HG02763 (cell line): ENCODE measurements around the gene ZNF221.

Experiments
- ATAC-seq: cut with Tn5 transposase; IDR thresholded peaks from one replicate; pipeline ENCODE4 v1.9.1; 2021; ENCODE audit warnings: mild to moderate bottlenecking, moderate library complexity; ENCODE audit not compliant: unreplicated experiment

The ZNF221 gene

DNA sequence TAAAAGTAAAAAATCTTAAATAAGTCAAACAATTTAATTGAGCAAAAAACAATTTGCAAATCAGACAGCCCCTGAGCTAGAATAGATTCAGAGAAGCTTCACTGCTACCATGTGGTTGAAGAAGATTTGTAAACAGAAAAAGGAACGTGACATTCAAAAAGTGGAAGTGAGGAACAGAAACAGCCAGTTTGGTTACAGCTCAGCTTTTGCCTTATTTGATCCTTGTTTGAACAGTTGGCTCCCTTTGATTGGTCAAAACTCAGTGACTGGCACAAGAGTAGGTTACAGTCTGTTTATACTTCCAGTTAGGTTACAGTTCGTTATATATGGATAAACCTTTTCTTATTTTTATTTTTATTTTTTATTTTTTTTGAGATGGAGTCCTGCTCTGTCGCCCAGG, 5.8 kb downstream of the ZNF221 start:
- no peak for ATAC-seq

DNA sequence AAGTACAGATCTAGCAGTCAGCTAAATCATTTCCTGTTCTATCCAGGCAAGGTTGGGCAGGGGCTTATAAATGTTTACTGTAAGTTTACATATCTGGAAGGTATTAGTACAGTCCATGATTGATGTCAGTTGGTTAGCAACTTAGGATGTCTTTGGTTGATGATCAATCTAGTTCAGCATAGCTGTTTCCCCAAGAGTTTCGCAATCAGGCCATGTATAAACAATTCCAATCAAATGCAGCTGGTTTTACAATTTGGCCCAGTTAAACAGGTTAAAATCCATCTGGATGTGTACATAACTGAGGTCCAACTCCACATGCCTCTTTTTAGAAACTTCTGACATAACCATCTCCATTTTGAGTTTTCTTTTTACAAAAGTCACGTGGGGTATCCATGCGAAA, 6.9 kb downstream of the ZNF221 start:
- ATAC-seq, result no peak

DNA sequence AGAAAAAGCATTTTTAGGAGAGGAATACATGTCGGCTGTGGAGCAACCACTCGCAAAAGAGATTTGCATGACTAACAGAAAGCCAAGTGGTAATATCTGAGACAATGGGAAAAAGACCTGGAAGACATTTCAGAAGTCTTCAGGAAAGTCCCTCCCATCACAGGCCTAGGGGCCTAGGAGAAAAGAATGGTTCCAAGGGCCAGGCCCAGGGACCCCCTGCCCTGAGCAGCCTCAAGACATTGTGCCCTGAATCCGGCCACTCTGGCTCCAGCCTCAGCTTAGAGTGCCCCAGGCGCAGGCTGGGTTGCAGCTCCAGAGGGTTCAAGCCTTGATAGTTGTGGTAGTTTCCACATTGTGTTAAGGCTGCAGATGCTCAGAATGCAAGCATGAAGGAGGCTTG, 9.4 kb downstream of the ZNF221 start:
- ATAC-seq, result no peak

DNA sequence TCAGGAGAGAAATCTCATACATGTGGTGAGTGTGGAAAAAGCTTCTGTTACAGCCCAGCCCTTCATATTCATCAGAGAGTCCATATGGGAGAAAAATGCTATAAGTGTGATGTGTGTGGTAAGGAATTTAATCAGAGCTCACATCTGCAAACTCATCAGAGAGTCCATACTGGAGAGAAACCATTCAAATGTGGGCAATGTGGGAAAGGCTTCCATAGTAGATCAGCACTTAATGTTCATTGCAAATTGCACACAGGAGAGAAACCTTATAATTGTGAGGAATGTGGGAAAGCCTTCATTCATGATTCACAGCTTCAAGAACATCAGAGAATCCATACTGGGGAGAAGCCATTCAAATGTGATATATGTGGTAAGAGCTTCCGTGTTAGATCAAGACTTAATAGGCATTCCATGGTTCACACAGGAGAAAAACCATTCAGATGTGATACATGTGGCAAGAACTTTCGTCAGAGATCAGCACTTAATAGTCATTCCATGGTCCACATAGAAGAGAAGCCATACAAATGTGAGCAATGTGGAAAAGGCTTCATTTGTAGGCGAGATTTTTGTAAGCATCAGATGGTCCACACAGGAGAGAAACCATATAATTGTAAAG, 15.2 kb downstream of the ZNF221 start:
- ATAC-seq, result no peak

DNA sequence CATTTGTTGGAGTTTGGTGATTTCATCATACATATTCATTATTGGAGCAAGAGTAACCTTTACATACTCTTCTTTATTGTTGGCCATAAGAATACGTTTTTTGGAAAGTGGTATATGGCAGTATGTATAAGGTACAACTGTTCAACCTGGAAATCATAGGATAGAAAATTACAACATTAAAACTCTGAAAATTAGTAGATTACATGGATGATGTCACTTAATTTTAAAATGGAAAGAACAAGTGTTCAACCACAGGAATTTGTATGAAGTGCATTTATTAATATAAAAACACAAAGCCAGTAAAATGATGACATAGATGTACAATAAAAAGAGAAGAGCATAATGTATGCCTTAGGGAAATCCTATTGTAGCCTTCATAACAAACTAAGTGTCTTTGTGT, 25.7 kb downstream of the ZNF221 start:
- ATAC-seq, result no peak

DNA sequence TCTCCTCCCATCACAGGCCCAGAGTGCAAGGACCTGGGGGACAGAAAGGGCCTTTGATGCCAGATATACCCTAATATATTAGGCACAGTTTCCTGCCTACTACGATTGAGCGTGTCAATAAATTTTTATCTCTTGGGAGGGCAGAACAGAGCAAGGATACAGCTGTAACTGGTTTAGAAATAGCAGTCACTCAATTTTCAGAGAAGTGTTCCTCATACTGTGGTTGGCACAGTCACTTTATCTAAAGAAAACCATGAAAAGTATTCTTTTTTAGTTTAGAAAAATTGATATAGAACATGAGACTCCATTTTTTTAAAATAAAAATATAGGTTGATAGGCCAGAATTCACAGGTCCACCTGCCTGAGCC, 32.5 kb downstream of the ZNF221 start:
- no peak for ATAC-seq

DNA sequence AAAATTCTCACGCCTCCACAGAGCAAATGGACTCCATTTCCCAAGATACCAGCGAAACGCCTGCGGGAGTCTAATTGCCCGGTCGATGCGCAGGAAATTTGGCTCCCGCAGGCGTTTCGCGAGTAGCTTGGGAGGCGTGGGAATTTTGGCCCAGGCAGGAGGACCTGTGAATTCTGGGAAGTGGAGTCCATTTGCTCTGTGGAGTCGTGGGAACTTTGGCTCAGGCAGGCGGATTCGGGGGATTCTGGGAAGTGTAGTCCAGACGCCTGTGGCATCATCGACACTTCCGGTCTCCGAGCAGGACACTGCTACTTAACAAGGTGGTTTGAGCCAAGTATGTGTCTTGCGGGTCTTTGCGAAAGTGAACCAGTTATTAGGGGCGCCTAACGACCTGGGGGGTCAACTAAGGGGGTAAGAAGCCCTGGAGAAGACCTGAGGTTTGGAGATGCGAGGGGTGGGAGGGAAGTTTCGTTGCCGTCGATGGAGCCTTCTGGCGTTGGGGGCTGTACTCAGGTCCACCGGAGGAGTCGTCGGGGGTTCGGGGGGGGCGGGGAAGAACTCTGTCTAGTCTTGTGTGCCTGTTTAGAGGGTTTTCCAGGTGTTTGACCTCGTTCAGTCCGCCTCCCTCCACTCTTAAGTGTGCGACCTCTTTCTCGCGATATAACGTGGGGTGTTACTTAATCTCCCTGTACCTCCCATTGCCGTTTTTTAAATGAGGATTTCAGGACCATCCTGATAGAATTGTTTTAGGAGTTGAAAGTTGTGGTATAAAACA, 33.1 kb downstream of the ZNF221 start, which contains the start of gene ZNF155:
Gene ZNF155, plus strand, starts transcription at position 277 of the 775 bp plus-strand sequence. CDS start 4,356 bp downstream, outside the sequence.
- peak; percentile 90 for ATAC-seq

DNA sequence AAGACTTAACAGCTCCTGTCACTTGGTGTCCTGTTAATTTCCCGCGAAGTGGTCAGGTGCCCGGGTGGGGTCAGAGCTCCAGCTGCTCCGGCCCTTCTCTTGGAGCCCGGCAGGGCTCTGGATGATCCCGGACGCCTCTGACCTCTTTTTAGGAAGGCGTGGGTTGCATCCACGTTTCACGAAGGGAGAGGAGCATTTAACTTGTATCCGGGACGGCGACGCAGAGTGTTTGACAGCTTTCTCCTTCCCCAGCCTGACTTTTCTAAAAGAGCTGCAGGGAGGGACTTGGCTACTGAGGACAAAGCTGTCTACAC, 33.6 kb downstream of the ZNF221 start:
- ATAC-seq, result no peak

DNA sequence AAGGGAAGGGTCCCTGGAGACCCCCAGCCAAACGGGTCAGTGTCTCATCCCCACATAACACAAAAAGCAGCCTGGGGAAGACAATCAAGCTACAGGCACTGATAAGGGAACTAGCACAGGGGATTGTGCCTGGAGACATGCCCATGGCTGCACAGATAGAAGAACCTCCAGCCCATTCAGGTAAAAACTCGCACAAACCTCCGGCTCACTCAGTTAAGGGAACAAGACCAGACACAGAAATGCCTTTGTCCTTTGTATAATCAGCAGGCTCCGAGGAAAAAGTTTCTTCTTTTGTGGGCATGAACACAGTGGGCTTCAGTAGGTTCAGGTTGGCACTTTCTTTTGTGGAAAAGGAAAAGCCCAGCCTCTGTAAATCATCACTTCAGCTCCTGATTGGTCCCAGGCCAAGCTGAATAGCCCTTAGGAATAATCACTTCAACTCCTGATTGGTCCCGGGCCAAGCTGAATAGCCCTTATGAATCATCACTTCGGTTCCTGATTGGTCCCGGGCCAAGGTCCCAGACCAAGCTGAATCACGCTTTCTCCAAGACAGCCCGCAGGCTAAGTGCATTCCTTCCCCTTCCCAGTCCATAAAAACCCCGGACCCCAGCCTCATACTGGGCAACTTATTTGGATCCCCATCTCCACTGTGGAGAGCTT, 46.7 kb downstream of the ZNF221 start:
- ATAC-seq, result no peak

DNA sequence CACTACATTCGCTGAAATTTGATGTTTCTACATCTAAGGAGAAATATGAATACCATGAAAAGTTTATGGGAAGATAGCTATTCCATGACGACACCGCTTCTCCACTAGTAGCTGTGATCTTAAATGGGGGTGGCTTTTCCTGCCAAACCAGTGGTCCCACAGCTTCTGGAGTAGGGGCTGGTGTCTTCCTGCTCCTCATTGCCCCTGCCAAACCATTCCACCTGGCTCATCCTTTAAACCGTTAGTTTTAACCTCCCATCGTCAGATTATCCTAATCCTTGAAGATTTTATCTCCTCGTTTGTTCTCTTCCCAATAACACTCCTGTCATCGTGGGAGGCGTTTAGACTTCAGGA, 51.2 kb downstream of the ZNF221 start:
- no peak for ATAC-seq

DNA sequence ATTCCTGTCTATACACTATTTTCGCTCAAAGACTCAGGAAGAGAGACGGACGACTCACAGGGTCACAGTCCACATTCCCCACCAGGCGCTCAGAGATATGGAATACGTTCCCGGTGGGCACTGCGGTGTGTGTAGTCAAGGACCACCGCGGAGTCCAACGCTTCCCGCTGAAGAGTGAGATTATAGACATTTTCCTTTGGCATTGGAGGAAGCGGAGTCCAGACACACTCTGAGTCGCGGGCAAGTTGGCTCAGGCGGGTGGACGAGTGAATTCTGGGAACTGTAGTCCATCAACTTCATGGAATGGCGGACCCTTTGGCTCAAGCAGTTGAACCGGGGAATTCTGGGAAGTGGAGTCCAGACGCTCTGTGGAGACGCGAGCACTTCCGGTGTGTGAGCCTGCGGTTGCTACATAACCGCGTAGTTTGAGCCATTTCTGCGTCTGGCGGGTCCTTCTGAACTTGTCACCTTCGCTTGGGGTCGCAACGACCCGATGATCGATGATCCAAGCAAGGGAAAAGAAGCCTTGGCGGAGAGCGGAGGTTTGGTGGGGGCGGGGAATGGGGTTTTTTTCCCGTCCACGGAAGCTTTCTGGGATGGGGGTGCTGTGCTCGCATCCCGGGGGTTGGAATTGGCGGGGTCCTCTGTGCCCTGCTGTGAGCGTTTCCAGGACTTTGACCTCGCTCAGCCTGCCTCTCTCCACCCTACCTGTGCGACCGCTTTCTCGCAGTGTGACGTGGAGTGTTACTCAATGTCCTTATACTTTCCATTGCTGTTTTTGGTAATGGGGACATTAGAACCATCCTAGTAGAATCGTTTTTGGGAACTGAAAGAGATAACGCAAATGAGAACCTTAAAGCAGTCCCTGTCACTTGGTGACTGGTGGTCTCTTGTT, 51.8 kb downstream of the ZNF221 start, which contains the start of gene ZNF230:
Gene ZNF230, plus strand, starts transcription at position 392 of the 895 bp plus-strand sequence. CDS start 4,122 bp downstream, outside the sequence.
- ATAC-seq, result peak; percentile 96

DNA sequence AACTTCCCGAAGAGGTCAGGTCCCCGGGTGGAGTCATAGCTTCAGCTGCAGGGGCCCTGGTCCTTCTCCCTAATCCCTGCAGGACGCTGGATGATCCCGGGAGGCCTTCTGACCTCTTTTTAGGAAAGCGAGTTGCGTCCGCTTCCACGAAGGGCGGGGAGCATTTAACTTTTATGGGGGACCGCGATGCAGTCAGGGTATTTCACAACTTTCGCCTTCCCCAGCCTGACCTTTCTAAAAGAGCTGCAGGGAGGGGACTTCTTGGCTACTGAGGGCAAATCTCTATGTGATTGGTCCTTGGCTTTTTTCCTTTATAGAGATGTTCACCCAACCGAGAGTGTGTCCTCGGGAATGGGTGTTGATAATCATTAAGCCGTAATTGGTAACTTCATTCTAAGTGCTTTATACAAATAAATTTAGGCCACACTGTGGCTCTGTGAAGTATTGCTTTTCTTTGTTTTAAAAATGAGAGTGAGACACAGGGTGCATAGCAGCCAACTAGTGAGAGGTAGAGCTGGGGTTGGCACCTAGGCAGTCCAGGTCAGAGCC, 52.5 kb downstream of the ZNF221 start:
- ATAC-seq, result no peak

DNA sequence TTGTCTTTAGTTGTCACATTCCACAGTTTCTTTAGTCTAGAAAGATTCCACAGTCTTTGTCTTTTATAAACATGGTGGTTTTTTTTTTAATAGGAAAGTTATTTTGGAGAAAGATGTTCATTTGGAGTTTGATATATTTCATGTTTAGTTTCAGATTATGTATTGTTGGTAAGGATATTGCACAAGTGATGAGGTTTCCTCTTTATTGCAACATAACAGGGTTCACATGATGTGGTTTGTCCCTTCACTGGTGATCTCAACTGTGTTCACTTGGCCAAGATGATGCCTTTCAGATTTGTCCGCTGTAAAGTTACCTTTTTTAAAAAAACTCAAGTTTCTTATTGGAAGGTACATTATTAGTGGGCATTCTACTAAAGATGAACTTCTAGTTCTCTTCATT, 54.9 kb downstream of the ZNF221 start:
- ATAC-seq, result no peak

DNA sequence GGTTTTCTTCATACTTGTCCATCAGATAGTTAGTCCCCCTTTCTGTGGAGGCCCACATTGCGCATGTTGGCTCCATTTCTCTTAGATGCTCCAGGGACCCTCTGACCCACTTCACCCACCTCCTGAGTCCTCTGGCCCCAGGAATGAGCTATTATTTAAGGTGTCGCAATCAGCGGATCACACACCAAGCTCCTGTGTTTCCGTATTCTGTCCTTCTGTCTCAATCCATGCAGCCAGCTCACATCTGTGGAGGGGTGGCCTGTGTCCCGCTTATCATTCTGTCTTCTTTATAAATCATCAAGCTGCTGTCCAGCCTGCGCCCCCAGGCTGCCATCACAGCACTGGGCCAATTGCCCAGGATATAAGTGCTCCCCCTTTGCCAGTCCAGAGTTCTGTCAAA, 56.4 kb downstream of the ZNF221 start:
- ATAC-seq, result no peak

DNA sequence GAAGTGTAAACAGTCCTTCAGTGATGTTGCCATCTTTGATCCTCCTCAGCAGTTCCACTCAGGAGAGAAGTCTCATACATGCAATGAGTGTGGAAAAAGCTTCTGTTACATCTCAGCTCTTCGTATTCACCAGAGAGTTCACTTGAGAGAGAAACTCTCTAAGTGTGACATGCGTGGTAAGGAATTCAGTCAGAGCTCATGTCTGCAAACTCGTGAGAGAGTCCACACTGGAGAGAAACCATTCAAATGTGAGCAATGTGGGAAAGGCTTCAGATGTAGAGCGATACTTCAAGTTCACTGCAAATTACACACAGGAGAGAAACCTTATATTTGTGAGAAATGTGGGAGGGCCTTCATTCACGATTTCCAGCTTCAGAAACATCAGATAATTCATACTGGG, 59.4 kb downstream of the ZNF221 start:
- no peak for ATAC-seq
